ENCODE results near the gene NYAP1.
A peak's percentile ranks its signal among the peaks of the same experiment; 100 is the strongest.

Gene NYAP1

DNA sequence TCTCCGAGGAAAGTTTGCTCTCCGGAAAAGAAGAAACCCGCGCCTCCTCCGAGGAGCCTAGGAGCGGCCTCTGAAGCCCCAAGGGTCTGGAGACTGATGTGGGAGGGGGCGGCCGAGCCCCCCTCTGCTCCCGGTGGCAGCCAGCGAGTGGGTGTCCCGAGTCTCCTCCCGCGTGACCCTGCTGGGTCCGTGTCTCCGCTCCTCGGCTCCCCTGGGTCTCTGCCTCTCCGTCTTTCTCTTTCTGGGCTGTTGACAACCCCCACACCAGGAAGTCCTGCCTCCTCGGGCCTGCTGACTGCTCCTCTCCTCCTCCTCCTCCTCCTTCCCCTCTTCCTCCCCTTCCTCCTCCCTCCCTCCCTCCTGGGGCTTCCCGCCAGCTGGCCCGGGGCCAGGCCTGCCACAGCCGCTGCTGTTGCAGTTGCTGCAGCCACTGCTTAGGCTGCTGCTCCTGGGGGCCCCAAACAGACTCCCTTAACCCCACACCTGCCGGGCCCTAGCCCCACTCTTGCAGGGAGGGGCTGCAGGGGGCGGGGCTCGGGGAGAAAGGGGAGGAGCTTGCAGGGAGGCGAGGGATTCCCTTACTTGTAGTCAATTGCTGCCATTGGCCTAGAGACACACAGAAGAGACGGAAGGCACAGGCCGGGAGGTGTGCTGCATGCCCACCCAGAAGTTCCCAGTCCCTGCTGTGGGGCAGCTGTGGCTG is 4.6 kb upstream of the NYAP1 start, which contains the start of gene TSC22D4:
TSS of gene TSC22D4 (minus strand) at position 257 of the 703 bp plus-strand sequence. CDS start 1,176 bp downstream, outside the sequence.
- H3K14ac ChIP-seq (ENCODE audit: low read length in 2 of 2) = peak within 1 kb of the TSS; percentile 93 to 100
- peak within 1 kb of the TSS; percentile 92 to 97 for H3K4me3 ChIP-seq (ENCODE audit: insufficient read depth in 1 of 2, low read depth in 1 of 2, low read length in 2 of 2)
- peak within 1 kb of the TSS; percentile 83 for H3K27ac ChIP-seq (ENCODE audit: low read length, poor library complexity, severe bottlenecking)

DNA sequence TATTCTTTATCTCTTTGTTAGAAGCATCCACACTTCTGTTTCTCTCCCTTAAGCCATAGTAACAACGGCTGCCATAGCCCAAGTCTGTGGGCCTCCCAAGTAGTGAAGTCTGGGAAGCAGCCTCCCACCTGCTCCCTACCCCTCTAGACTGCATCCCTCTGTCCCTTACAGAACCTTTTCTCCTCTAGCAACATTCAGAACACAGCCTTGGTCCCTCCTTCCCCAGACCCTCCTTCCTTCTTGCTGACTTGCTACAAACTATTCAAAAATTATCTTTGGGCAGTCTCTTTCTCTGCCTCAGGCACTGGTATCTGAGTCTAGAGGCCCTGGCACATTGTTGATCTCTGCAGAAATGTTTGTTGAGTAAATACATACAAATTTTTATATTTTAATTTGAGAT is 2.3 kb upstream of the NYAP1 start:
- Histone ChIP-seq H2BK12ac (ENCODE audit: low read length in 2 of 2) (no peak overlapping the region), H3K23ac (ENCODE audit: low read length in 2 of 2) (no peak overlapping the region), H4K8ac (ENCODE audit: low read length) (no peak overlapping the region), H3K4me2 (ENCODE audit: low read length, poor library complexity, severe bottlenecking) (no peak overlapping the region), H3K9ac (ENCODE audit: low read length) (no peak overlapping the region), H2AK5ac (ENCODE audit: low read length, severe bottlenecking) (no peak overlapping the region), H3K4me1 (ENCODE audit: control insufficient read depth, insufficient read depth, low read depth, low read length) (peaks cover 24% of the 10 kb centered on the region), H3K9me3 (ENCODE audit: control insufficient read depth, low read length) (no peaks in the 10 kb centered on the region), H3K27ac (ENCODE audit: low read length, poor library complexity, severe bottlenecking) (no peak overlapping the region), H4K91ac (ENCODE audit: low read length) (no peak overlapping the region), H3K36me3 (ENCODE audit: control insufficient read depth in 1 of 2, insufficient read depth in 2 of 2, low read depth in 1 of 2, low read length in 2 of 2) (peaks cover 6 to 11% of the 10 kb centered on the region in 2 experiments), H3K27me3 (ENCODE audit: control insufficient read depth in 1 of 2, insufficient read depth in 1 of 2, low read length in 2 of 2) (no peaks in the 10 kb centered on the region), H3K4ac (ENCODE audit: low read depth in 1 of 2, low read length in 2 of 2) (no peak overlapping the region), H3K4me3 (ENCODE audit: insufficient read depth in 1 of 2, low read depth in 1 of 2, low read length in 2 of 2) (no peak overlapping the region), H3K79me1 (replicated peaks; ENCODE audit: low read length, poor library complexity, severe bottlenecking) (no peaks in the 10 kb centered on the region), H2BK15ac (ENCODE audit: low read depth, poor library complexity, severe bottlenecking) (no peak overlapping the region), H2AFZ (ENCODE audit: low read depth, low read length) (no peak overlapping the region), H3K14ac (ENCODE audit: low read length in 2 of 2) (no peak overlapping the region), H3K18ac (ENCODE audit: low read depth in 1 of 2, low read length in 2 of 2) (no peak overlapping the region), H2BK120ac (ENCODE audit: low read depth, low read length) (no peak overlapping the region), H2BK5ac (ENCODE audit: low read depth, low read length, poor library complexity, severe bottlenecking) (no peak overlapping the region)
- WGBS = 88% methylated on average over 1 of the region's 1 CpG
- DNase-seq = no peak

More for the DNA sequence above, 4.6 kb upstream of the NYAP1 start, which contains the start of gene TSC22D4:
- no peaks in the 10 kb centered on the region for H3K27me3 ChIP-seq (ENCODE audit: control insufficient read depth in 1 of 2, insufficient read depth in 1 of 2, low read length in 2 of 2)
- no peaks in the 10 kb centered on the region for H3K9me3 ChIP-seq (ENCODE audit: control insufficient read depth, low read length)
- peak within 1 kb of the TSS; percentile 96 to 98 for H3K4ac ChIP-seq (ENCODE audit: low read depth in 1 of 2, low read length in 2 of 2)
- H3K9ac ChIP-seq (ENCODE audit: low read length) = peak within 1 kb of the TSS; percentile 96
- H2BK12ac ChIP-seq (ENCODE audit: low read length in 2 of 2) = peak within 1 kb of the TSS; percentile 87
- peak within 1 kb of the TSS; percentile 81 for H4K91ac ChIP-seq (ENCODE audit: low read length)
- H3K4me1 ChIP-seq (ENCODE audit: control insufficient read depth, insufficient read depth, low read depth, low read length) = peaks cover 29% of the 10 kb centered on the region
- peak; percentile 97 for DNase-seq
- no peak within 1 kb of the TSS for H2AK5ac ChIP-seq (ENCODE audit: low read length, severe bottlenecking)
- WGBS = 1% methylated on average over 26 of the region's 27 CpGs
- H2BK15ac ChIP-seq (ENCODE audit: low read depth, poor library complexity, severe bottlenecking) = peak within 1 kb of the TSS; percentile 76
- H4K8ac ChIP-seq (ENCODE audit: low read length) = peak within 1 kb of the TSS; percentile 76
- H3K4me2 ChIP-seq (ENCODE audit: low read length, poor library complexity, severe bottlenecking) = peak within 1 kb of the TSS; percentile 86
- peak within 1 kb of the TSS; percentile 68 for H2BK5ac ChIP-seq (ENCODE audit: low read depth, low read length, poor library complexity, severe bottlenecking)
- H2AFZ ChIP-seq (ENCODE audit: low read depth, low read length) = peak within 1 kb of the TSS; percentile 10
- peaks cover 10% of the 10 kb centered on the region for H3K79me1 ChIP-seq (replicated peaks; ENCODE audit: low read length, poor library complexity, severe bottlenecking)
- H3K18ac ChIP-seq (ENCODE audit: low read depth in 1 of 2, low read length in 2 of 2) = peak within 1 kb of the TSS; percentile 97 to 98
- peaks cover 19 to 23% of the 10 kb centered on the region in 2 experiments for H3K36me3 ChIP-seq (ENCODE audit: control insufficient read depth in 1 of 2, insufficient read depth in 2 of 2, low read depth in 1 of 2, low read length in 2 of 2)
- peak within 1 kb of the TSS; percentile 54 to 61 for H3K23ac ChIP-seq (ENCODE audit: low read length in 2 of 2)
- peak within 1 kb of the TSS; percentile 83 for H2BK120ac ChIP-seq (ENCODE audit: low read depth, low read length)

DNA sequence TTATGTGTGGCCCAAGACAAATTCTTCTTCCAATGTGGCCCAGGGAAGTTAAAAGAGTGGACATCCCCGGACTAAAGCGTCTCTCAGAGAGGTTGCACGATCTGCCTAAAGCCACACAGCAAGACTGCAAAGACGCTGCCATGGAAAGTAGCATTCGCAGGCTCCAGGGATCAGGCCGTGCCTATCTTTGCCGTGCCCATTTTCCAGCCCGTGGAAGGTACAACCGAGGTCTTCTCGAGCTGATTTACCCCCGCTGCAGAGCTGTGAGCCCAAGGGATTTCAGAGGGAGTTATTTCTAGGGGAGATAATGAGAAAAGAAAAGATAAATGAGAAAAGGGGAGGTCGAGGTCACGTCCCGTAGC is 1.0 kb upstream of the NYAP1 start:
- H3K14ac ChIP-seq (ENCODE audit: low read length in 2 of 2) = peak overlapping the region in 1 of 2 experiments; percentile 50
- no peak overlapping the region for H2BK5ac ChIP-seq (ENCODE audit: low read depth, low read length, poor library complexity, severe bottlenecking)
- H3K36me3 ChIP-seq (ENCODE audit: control insufficient read depth in 1 of 2, insufficient read depth in 2 of 2, low read depth in 1 of 2, low read length in 2 of 2) = no peaks in the 10 kb centered on the region
- no peak overlapping the region for H3K27ac ChIP-seq (ENCODE audit: low read length, poor library complexity, severe bottlenecking)
- no peaks in the 10 kb centered on the region for H3K9me3 ChIP-seq (ENCODE audit: control insufficient read depth, low read length)
- peak overlapping the region; percentile 77 to 79 for H3K4me3 ChIP-seq (ENCODE audit: insufficient read depth in 1 of 2, low read depth in 1 of 2, low read length in 2 of 2)
- H2AK5ac ChIP-seq (ENCODE audit: low read length, severe bottlenecking) = peak overlapping the region; percentile 4
- H3K18ac ChIP-seq (ENCODE audit: low read depth in 1 of 2, low read length in 2 of 2) = peak overlapping the region in 1 of 2 experiments; percentile 79
- no peak overlapping the region for H2BK120ac ChIP-seq (ENCODE audit: low read depth, low read length)
- H3K4ac ChIP-seq (ENCODE audit: low read depth in 1 of 2, low read length in 2 of 2) = no peak overlapping the region
- H3K9ac ChIP-seq (ENCODE audit: low read length) = peak overlapping the region; percentile 78
- H3K79me1 ChIP-seq (replicated peaks; ENCODE audit: low read length, poor library complexity, severe bottlenecking) = no peaks in the 10 kb centered on the region
- H4K8ac ChIP-seq (ENCODE audit: low read length) = peak overlapping the region; percentile 82
- peak overlapping the region; percentile 87 for H2AFZ ChIP-seq (ENCODE audit: low read depth, low read length)
- no peak overlapping the region for H2BK12ac ChIP-seq (ENCODE audit: low read length in 2 of 2)
- no peak for DNase-seq
- H3K23ac ChIP-seq (ENCODE audit: low read length in 2 of 2) = no peak overlapping the region
- H2BK15ac ChIP-seq (ENCODE audit: low read depth, poor library complexity, severe bottlenecking) = no peak overlapping the region
- H3K4me2 ChIP-seq (ENCODE audit: low read length, poor library complexity, severe bottlenecking) = peak overlapping the region; percentile 93
- H3K4me1 ChIP-seq (ENCODE audit: control insufficient read depth, insufficient read depth, low read depth, low read length) = peaks cover 18% of the 10 kb centered on the region
- no peaks in the 10 kb centered on the region for H3K27me3 ChIP-seq (ENCODE audit: control insufficient read depth in 1 of 2, insufficient read depth in 1 of 2, low read length in 2 of 2)
- H4K91ac ChIP-seq (ENCODE audit: low read length) = no peak overlapping the region
- 71% methylated on average over 14 of the region's 14 CpGs for WGBS

DNA sequence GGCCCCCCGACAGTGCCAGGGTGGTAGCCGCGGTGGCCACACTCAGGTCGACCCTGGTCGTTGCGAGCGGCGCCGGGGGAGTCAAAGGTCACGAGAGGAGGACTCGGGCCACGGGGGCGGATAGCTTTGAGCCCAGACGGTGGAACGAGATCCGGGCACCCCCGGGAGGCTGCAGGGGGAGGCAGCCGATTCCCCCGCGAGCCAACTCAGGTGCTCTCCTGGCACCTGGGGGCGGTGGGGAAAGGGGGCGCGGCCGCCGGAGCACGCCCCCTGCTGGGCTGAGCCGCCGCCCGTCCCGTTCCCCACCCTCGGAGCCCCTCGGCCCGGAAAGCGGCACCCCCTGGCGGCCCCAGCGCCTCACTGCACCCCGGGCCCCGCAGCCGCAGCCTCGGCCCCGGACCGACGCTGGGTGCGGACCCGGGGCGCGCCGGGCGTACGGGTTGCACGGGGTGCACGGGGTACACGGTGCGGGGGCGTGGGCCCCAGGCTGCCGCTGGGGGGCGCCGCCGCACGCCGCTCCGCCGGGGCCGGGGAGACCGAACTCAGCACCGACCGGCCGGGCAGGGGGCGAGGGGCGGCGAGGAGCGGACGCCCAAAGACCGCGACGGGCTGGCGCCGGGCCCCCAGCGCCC is 521 bp upstream of the NYAP1 start:
- DNase-seq = peak; percentile 46
- peak overlapping the region in 1 of 2 experiments; percentile 55 for H2BK12ac ChIP-seq (ENCODE audit: low read length in 2 of 2)
- H3K27ac ChIP-seq (ENCODE audit: low read length, poor library complexity, severe bottlenecking) = no peak overlapping the region
- H4K91ac ChIP-seq (ENCODE audit: low read length) = peak overlapping the region; percentile 12
- no peaks in the 10 kb centered on the region for H3K9me3 ChIP-seq (ENCODE audit: control insufficient read depth, low read length)
- no peak overlapping the region for H2AK5ac ChIP-seq (ENCODE audit: low read length, severe bottlenecking)
- H3K9ac ChIP-seq (ENCODE audit: low read length) = peak overlapping the region; percentile 78
- under 1% methylated on average over 43 of the region's 79 CpGs for WGBS
- peak overlapping the region; percentile 82 for H4K8ac ChIP-seq (ENCODE audit: low read length)
- no peaks in the 10 kb centered on the region for H3K79me1 ChIP-seq (replicated peaks; ENCODE audit: low read length, poor library complexity, severe bottlenecking)
- H3K36me3 ChIP-seq (ENCODE audit: control insufficient read depth in 1 of 2, insufficient read depth in 2 of 2, low read depth in 1 of 2, low read length in 2 of 2) = no peaks in the 10 kb centered on the region
- peaks cover 18% of the 10 kb centered on the region for H3K4me1 ChIP-seq (ENCODE audit: control insufficient read depth, insufficient read depth, low read depth, low read length)
- H3K4ac ChIP-seq (ENCODE audit: low read depth in 1 of 2, low read length in 2 of 2) = peak overlapping the region in 1 of 2 experiments; percentile 43
- peak overlapping the region in 1 of 2 experiments; percentile 24 for H3K23ac ChIP-seq (ENCODE audit: low read length in 2 of 2)
- peak overlapping the region; percentile 66 to 79 for H3K18ac ChIP-seq (ENCODE audit: low read depth in 1 of 2, low read length in 2 of 2)
- peak overlapping the region; percentile 58 for H2BK120ac ChIP-seq (ENCODE audit: low read depth, low read length)
- no peaks in the 10 kb centered on the region for H3K27me3 ChIP-seq (ENCODE audit: control insufficient read depth in 1 of 2, insufficient read depth in 1 of 2, low read length in 2 of 2)
- peak overlapping the region; percentile 87 for H2AFZ ChIP-seq (ENCODE audit: low read depth, low read length)
- peak overlapping the region; percentile 77 to 79 for H3K4me3 ChIP-seq (ENCODE audit: insufficient read depth in 1 of 2, low read depth in 1 of 2, low read length in 2 of 2)
- peak overlapping the region in 1 of 2 experiments; percentile 50 for H3K14ac ChIP-seq (ENCODE audit: low read length in 2 of 2)
- H2BK5ac ChIP-seq (ENCODE audit: low read depth, low read length, poor library complexity, severe bottlenecking) = no peak overlapping the region
- H2BK15ac ChIP-seq (ENCODE audit: low read depth, poor library complexity, severe bottlenecking) = no peak overlapping the region
- peak overlapping the region; percentile 93 for H3K4me2 ChIP-seq (ENCODE audit: low read length, poor library complexity, severe bottlenecking)

Data from mesenchymal stem cell (in vitro differentiated cells and primary cell).